Activated naive CD8-positive, alpha-beta T cell treated with anti-CD3 and anti-CD28 coated beads, Interleukin-2, amount 50 U/mL, for 24 hours (primary cell): ENCODE results near the gene ITFG2.
"Not testable (repeated sequence)": the region's sequence is repeated elsewhere in the genome, so short reads cannot be mapped to it uniquely, and the experiment has no call there.

Source experiments
- ATAC-seq: fragments of 150-1000 bp; cut with Tn5 transposase; one replicate; pipeline ENCODE4 v1.10.0; 2021
- DNase-seq: peaks from one replicate; pipeline ENCODE4 v3.0.0; 2021
- H3K27ac Mint-ChIP-seq: one replicate; pipeline ENCODE4 v1.8.0; 2021; ENCODE audit warnings: mild to moderate bottlenecking, mixed read lengths
- H3K27me3 Mint-ChIP-seq: one replicate; pipeline ENCODE4 v1.8.0; 2021; ENCODE audit warnings: mixed read lengths
- H3K36me3 Mint-ChIP-seq: one replicate; pipeline ENCODE4 v1.8.0; 2021; ENCODE audit warnings: low read depth, mixed read lengths
- H3K4me1 Mint-ChIP-seq: one replicate; pipeline ENCODE4 v1.8.0; 2021; ENCODE audit warnings: mixed read lengths
- H3K4me3 Mint-ChIP-seq: one replicate; pipeline ENCODE4 v1.8.0; 2021; ENCODE audit warnings: mild to moderate bottlenecking, moderate library complexity, mixed read lengths
- H3K9me3 Mint-ChIP-seq: one replicate; pipeline ENCODE4 v1.8.0; 2021; ENCODE audit warnings: mixed read lengths

ITFG2 gene

DNA sequence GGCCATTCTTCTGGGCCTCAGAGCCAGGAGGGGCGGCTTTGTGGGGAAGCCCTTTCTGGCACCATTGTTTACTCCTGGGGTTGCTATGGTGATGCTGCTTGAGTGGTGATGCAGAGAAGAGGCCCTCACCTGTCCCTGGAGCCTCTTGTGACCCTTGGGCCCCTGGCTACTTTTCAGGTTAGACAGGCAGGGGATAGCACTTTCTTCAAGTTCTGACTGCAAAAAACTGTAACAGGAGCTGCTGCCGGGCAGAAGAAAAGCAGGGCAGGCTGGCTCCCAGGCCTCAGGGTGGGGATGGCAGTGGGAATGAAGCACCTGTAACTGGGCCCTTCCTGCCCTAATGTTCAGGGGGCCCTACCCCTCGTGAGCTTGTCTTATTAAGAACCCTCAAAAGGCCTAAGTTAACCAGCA is 44.6 kb downstream of the ITFG2 start, which contains the start of gene TEX52:
TSS of gene TEX52 (minus strand) at position 19 of the 411 bp plus-strand sequence. CDS start at position 6, 13 bp downstream.
- no peaks in the 10 kb centered on the region for H3K27me3 Mint-ChIP-seq
- no peak within 1 kb of the TSS for H3K4me3 Mint-ChIP-seq
- H3K4me1 Mint-ChIP-seq: peaks cover 1% of the 10 kb centered on the region
- no peaks in the 10 kb centered on the region for H3K9me3 Mint-ChIP-seq
- no peak for DNase-seq
- no peak within 1 kb of the TSS for H3K27ac Mint-ChIP-seq
- peaks cover 29% of the 10 kb centered on the region for H3K36me3 Mint-ChIP-seq
- ATAC-seq: peak; percentile 26

DNA sequence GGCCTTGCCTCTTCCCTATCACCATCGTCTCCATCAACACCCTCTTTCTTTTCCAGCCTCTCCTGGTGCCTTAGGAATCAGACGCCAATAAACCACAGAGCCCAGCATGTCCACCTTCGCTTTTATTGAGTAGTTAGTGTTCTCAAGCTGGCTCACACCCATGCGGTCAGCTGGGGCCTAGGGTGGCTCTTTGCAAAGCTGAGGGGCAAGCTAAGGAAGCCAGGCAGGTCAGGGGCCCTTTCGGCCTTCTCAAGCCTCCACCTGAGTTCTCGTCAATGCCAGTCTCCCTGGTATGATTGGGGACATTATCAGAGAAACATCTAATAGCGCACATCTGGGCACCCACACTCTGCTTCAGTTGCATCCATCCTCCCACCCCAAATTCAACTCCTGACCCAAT is 45.1 kb downstream of the ITFG2 start:
- Mint-ChIP-seq H3K27ac (no peak overlapping the region), H3K4me1 (peaks cover 1% of the 10 kb centered on the region), H3K4me3 (no peak overlapping the region), H3K36me3 (peaks cover 31% of the 10 kb centered on the region), H3K9me3 (no peaks in the 10 kb centered on the region), H3K27me3 (no peaks in the 10 kb centered on the region)
- DNase-seq: no peak
- ATAC-seq: no peak

DNA sequence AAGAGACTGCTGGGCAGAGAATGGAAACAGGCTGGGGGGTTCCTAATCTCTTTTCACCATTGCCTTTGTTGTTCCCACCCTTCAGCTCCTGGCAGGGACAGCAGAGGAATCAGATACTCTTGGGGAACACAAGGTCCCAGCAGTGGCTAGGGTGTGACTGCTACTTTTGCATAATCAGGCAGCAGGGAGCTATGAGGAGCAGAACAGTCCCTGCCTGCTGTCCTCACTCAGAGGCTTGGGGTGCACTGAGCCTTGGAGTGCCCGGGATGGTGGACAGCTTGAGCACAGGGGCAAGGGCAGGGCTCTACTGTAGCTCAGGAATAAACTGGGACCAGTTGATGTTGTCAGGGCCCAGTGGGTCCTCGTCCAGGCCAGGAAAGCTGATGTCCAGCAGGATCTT is 45.9 kb downstream of the ITFG2 start:
- Mint-ChIP-seq H3K27me3 (no peaks in the 10 kb centered on the region), H3K27ac (no peak overlapping the region), H3K36me3 (peaks cover 35% of the 10 kb centered on the region), H3K9me3 (no peaks in the 10 kb centered on the region), H3K4me3 (no peak overlapping the region), H3K4me1 (peaks cover 1% of the 10 kb centered on the region)
- DNase-seq: no peak
- ATAC-seq: no peak

DNA sequence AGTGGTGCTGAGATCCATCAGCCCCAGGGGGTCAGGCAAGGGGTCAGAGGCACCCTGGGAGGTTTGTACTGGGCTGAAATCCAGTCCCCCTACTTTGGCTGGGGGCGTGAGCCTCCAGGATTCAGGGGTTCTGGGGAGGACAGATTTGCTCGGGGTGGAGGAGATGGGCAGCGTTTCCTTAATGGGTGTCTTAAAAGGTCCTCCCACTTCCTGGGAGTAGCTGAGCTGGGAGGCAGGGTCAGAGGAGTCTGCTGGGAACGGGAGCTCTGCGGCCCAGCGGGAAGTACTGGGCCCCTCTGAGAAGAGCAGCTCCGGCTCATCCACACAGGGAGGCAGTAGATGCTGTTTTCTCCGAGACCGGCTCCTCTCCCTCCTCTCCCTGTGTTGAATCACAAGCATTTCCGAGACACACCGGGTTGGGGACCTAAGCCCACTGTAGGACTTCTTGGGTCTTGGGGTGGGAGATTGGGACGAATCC is 46.5 kb downstream of the ITFG2 start:
- no peak for ATAC-seq
- H3K27me3 Mint-ChIP-seq: no peaks in the 10 kb centered on the region
- no peak overlapping the region for H3K27ac Mint-ChIP-seq
- no peak for DNase-seq
- peaks cover 1% of the 10 kb centered on the region for H3K4me1 Mint-ChIP-seq
- no peak overlapping the region for H3K4me3 Mint-ChIP-seq
- H3K9me3 Mint-ChIP-seq: no peaks in the 10 kb centered on the region
- H3K36me3 Mint-ChIP-seq: peaks cover 37% of the 10 kb centered on the region

DNA sequence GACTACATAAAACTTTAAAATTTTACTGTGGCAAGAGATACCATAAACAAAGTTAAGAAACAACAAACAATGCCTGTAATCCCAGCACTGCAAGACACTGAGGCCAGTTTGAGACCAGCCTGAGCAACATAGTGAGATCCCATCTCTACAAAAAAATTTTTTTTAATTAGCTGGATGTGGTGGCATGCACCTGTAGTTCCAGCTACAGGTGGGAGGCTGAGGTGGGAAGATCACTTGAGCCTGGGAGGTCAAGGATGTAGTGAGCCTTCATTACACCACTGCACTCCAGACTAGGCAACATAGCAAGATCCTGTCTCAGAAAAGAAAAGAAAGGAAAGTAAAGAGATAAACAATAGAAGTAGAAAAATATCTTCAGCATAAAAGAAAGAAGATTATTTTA is 47.7 kb downstream of the ITFG2 start:
- DNase-seq (no peak), ATAC-seq (no peak)
- H3K27me3 Mint-ChIP-seq: no peaks in the 10 kb centered on the region
- no peak overlapping the region for H3K4me3 Mint-ChIP-seq
- no peak overlapping the region for H3K27ac Mint-ChIP-seq
- H3K4me1 Mint-ChIP-seq: peaks cover 1% of the 10 kb centered on the region
- H3K9me3 Mint-ChIP-seq: no peaks in the 10 kb centered on the region
- H3K36me3 Mint-ChIP-seq: peaks cover 45% of the 10 kb centered on the region

DNA sequence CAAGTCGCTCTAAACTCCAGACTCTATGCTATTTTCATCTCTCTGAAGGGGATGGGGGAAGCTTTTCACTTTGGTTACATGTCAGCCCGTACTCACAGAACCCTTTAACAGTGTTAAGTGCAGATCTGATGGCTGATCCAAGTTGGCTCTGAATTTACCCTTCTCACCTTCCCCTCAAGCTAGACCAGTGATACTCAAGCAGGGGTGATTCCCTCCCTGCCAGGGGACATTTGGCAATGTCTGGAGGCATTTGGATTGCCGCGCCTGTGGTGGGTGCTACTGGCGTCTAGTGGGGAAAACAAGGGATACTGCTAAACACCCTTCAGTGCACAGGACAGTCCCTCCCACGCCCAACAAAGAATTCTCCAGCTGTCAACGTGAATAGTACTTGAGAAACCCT is 50.4 kb downstream of the ITFG2 start:
- H3K27me3 Mint-ChIP-seq: no peaks in the 10 kb centered on the region

DNA sequence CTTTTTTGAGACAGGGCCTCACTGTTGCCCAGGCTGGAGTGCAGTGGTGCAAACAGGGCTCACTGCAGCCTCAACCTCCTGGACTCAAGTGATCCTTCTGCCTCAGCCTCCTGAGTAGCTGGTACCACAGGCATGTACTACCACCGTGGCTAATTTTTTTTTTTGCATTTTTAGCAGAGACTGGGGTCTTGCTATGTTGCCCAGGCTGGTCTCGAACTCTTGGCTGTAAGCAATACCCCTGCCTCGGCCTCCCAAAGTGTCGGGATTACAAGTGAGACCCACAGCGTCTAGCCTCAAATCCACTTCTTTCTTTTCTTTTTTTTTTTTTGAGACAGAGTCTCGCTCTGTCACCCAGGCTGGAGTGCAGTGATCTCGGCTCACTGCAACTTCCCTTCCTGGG is 50.9 kb downstream of the ITFG2 start:
- DNase-seq, H3K9me3 Mint-ChIP-seq, H3K4me3 Mint-ChIP-seq, H3K27ac Mint-ChIP-seq, ATAC-seq, H3K27me3 Mint-ChIP-seq: not testable (repeated sequence)
- Mint-ChIP-seq H3K36me3 (peaks cover 61% of the 10 kb centered on the region), H3K4me1 (peaks cover 13% of the 10 kb centered on the region)

More for the DNA sequence above, 50.4 kb downstream of the ITFG2 start:
- Mint-ChIP-seq H3K4me1 (peaks cover 8% of the 10 kb centered on the region), H3K4me3 (no peak overlapping the region), H3K27ac (no peak overlapping the region), H3K36me3 (peaks cover 61% of the 10 kb centered on the region), H3K9me3 (no peaks in the 10 kb centered on the region)
- ATAC-seq (no peak), DNase-seq (no peak)

DNA sequence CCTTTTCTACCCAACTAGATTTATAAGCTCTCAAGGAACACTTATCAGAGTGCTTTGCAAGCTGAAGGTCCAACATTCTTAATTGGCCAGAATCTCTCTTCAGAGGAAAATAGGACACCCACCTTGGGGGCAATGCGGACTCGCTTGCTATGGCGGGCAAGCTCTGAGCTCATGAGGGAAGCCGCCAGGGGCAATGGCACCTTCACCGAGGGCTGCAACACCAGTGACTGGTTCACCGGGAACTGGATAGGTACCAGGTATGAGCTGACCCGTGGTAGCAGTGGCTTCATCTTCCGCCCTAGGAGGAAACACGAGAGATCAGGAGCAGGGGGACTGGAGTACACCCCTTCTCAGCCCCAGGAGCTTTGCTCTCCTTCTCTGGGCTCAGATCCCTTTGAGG is 51.7 kb downstream of the ITFG2 start:
- Mint-ChIP-seq H3K4me3 (no peak overlapping the region), H3K36me3 (peaks cover 63% of the 10 kb centered on the region), H3K9me3 (no peaks in the 10 kb centered on the region), H3K27ac (no peak overlapping the region), H3K27me3 (no peaks in the 10 kb centered on the region), H3K4me1 (peaks cover 19% of the 10 kb centered on the region)
- ATAC-seq: no peak
- DNase-seq: no peak

GRCh38 chr12:2868986-2869632 is 56.6 kb downstream of the ITFG2 start:
- not testable (repeated sequence) for DNase-seq, H3K4me3 Mint-ChIP-seq
- peaks cover 54% of the 10 kb centered on the region for H3K36me3 Mint-ChIP-seq

More at GRCh38 chr12:2868986-2869632, 56.6 kb downstream of the ITFG2 start:
- not testable (repeated sequence) for H3K27ac Mint-ChIP-seq, ATAC-seq, H3K9me3 Mint-ChIP-seq, H3K27me3 Mint-ChIP-seq
- H3K4me1 Mint-ChIP-seq: peaks cover 19% of the 10 kb centered on the region
